Measurements from ENCODE around the gene APBA3. TPM values are rescaled to one million over a fixed set of nuclear protein-coding genes. Genes with fewer than 3 reads are reported as not detected.

Gene APBA3
- total and polyA plus RNA-seq, 4 donors: 16.5 to 38.0 (median 22.6) TPM

DNA sequence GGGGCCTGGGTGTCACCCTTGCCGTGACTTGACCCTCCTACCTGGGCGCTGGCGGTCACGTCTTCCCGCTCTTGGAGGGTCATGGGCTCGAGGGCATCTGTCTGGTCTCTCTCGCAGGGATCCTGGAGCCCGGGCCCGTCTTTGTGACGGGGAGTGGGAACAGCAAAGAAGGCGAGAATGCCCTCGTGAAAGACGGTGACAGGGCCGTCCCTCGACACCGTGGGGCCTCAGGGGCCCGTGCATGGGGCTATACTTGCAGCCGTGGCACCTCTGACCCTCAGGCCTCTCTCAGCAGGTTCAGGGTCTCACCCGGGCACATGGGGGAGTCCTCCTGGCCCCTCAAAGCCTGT is 45.6 kb upstream of the APBA3 start:
- no peaks in the 10 kb centered on the region for H3K9me3 ChIP-seq (ENCODE audit: control insufficient read depth in 4 of 4, insufficient read depth in 3 of 4, low read length in 3 of 4)
- H3K27ac ChIP-seq (ENCODE audit: low read depth in 1 of 2, low read length in 1 of 2): no peak overlapping the region
- no peaks in the 10 kb centered on the region for H3K36me3 ChIP-seq (ENCODE audit: control insufficient read depth in 4 of 4, insufficient read depth in 4 of 4, low read length in 4 of 4)
- ATAC-seq (ENCODE audit: insufficient read depth, low FRiP score): no peak
- H3K4me3 ChIP-seq: no peak overlapping the region
- no peak overlapping the region for H3K9ac ChIP-seq (ENCODE audit: insufficient read depth in 1 of 2, low read length in 2 of 2)
- H3K27me3 ChIP-seq (ENCODE audit: control insufficient read depth in 3 of 3, insufficient read depth in 3 of 3, low read length in 2 of 3): peaks cover 0 to 7% (median 7%) of the 10 kb centered on the region in 3 donors
- WGBS, 2 donors: 80 to 90% methylated on average over 19 of the region's 19 CpGs
- H3K4me1 ChIP-seq (ENCODE audit: control insufficient read depth in 5 of 5, insufficient read depth in 5 of 5, low read length in 5 of 5): peaks cover 0 to 7% (median 0%) of the 10 kb centered on the region in 5 donors
- DNase-seq: no peak
- TF ChIP-seq, protein P1, sequence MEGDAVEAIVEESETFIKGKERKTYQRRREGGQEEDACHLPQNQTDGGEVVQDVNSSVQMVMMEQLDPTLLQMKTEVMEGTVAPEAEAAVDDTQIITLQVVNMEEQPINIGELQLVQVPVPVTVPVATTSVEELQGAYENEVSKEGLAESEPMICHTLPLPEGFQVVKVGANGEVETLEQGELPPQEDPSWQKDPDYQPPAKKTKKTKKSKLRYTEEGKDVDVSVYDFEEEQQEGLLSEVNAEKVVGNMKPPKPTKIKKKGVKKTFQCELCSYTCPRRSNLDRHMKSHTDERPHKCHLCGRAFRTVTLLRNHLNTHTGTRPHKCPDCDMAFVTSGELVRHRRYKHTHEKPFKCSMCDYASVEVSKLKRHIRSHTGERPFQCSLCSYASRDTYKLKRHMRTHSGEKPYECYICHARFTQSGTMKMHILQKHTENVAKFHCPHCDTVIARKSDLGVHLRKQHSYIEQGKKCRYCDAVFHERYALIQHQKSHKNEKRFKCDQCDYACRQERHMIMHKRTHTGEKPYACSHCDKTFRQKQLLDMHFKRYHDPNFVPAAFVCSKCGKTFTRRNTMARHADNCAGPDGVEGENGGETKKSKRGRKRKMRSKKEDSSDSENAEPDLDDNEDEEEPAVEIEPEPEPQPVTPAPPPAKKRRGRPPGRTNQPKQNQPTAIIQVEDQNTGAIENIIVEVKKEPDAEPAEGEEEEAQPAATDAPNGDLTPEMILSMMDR (IDR thresholded peaks at IDR 0.05; ENCODE audit: control extremely low read depth, extremely low read depth): no peak

DNA sequence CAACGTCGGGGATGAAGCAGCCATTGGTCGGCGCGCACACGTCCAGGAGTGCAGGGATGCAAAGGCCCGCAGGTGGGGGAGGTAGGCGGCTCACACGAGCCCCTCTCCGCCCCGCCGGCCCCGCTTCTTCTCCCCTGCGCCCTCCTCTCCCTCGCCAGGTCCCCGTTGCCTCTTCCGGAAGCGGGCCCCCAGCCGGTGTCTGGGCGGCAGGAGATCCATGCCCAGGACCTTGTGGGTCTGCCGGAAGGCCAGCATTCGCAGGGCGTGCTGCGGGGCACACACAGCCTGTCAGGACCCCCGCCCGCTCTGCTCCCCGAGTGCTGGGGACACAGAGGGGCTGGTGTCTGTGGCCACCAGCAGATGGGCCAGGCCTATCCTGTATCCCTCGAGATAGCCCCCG is 44.4 kb upstream of the APBA3 start:
- 88 to 91% methylated on average over 29 of the region's 29 CpGs for WGBS, 2 donors
- peaks cover 0 to 20% (median 17%) of the 10 kb centered on the region in 3 donors for H3K27me3 ChIP-seq (ENCODE audit: control insufficient read depth in 3 of 3, insufficient read depth in 3 of 3, low read length in 2 of 3)
- no peaks in the 10 kb centered on the region for H3K9me3 ChIP-seq (ENCODE audit: control insufficient read depth in 4 of 4, insufficient read depth in 3 of 4, low read length in 3 of 4)
- TF ChIP-seq, protein P1 (IDR thresholded peaks at IDR 0.05; ENCODE audit: control extremely low read depth, extremely low read depth): no peak
- ATAC-seq (ENCODE audit: insufficient read depth, low FRiP score): no peak
- no peak overlapping the region for H3K27ac ChIP-seq (ENCODE audit: low read depth in 1 of 2, low read length in 1 of 2)
- no peak overlapping the region for H3K9ac ChIP-seq (ENCODE audit: insufficient read depth in 1 of 2, low read length in 2 of 2)
- no peaks in the 10 kb centered on the region for H3K36me3 ChIP-seq (ENCODE audit: control insufficient read depth in 4 of 4, insufficient read depth in 4 of 4, low read length in 4 of 4)
- H3K4me1 ChIP-seq (ENCODE audit: control insufficient read depth in 5 of 5, insufficient read depth in 5 of 5, low read length in 5 of 5): peaks cover 0 to 13% (median 3%) of the 10 kb centered on the region in 5 donors
- H3K4me3 ChIP-seq: no peak overlapping the region
- no peak for DNase-seq

DNA sequence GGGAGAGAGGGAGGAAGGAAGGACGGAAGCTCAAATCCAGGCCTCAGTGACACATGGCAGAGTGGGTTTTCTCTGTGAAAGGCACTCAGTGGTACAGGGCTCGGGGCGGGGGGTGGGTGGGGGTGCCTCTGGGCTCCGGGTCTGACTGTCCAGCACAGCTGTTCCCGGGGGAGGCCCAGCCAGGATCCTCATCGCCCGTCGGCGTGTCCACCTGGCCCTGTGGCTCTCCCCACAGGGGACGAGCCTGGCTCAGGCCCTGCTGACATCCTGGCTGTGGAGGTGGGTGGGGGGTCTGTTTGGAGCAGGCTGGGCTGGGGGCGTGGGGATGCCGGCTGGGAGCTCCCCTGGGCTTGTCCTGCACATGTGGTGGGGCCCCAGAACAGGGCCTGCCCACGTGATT is 42.9 kb upstream of the APBA3 start:
- no peak for DNase-seq
- H3K36me3 ChIP-seq (ENCODE audit: control insufficient read depth in 4 of 4, insufficient read depth in 4 of 4, low read length in 4 of 4): no peaks in the 10 kb centered on the region
- TF ChIP-seq, protein P1 (IDR thresholded peaks at IDR 0.05; ENCODE audit: control extremely low read depth, extremely low read depth): no peak
- no peak for ATAC-seq (ENCODE audit: insufficient read depth, low FRiP score)
- H3K4me1 ChIP-seq (ENCODE audit: control insufficient read depth in 5 of 5, insufficient read depth in 5 of 5, low read length in 5 of 5): peaks cover 0 to 13% (median 3%) of the 10 kb centered on the region in 5 donors
- H3K4me3 ChIP-seq: no peak overlapping the region
- H3K27ac ChIP-seq (ENCODE audit: low read depth in 1 of 2, low read length in 1 of 2): no peak overlapping the region
- H3K9ac ChIP-seq (ENCODE audit: insufficient read depth in 1 of 2, low read length in 2 of 2): no peak overlapping the region
- 82 to 90% methylated on average over 10 to 13 of the region's 13 CpGs for WGBS, 2 donors
- peaks cover 0 to 28% (median 23%) of the 10 kb centered on the region in 3 donors for H3K27me3 ChIP-seq (ENCODE audit: control insufficient read depth in 3 of 3, insufficient read depth in 3 of 3, low read length in 2 of 3)
- H3K9me3 ChIP-seq (ENCODE audit: control insufficient read depth in 4 of 4, insufficient read depth in 3 of 4, low read length in 3 of 4): no peaks in the 10 kb centered on the region

DNA sequence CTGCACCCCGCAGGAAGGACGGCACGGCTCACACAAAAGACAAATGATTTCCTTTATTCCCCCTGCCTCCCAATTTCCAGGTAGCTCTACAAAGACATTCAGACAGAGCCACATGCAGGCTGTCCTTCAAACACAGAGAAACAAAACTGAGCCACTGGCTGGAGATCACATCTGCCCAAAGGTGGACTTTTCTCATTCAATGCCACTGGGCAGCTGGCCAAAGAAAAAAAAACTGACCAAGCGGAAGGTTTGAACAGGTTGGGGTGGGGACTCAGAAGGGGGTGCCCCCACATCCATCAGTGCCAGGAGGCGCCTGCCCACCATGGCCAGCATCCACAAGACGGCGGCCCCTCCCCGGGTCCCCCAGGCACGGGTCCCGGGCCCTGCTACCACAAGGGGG is 42.5 kb upstream of the APBA3 start:
- H3K27me3 ChIP-seq (ENCODE audit: control insufficient read depth in 3 of 3, insufficient read depth in 3 of 3, low read length in 2 of 3): peaks cover 0 to 28% (median 23%) of the 10 kb centered on the region in 3 donors
- H3K4me1 ChIP-seq (ENCODE audit: control insufficient read depth in 5 of 5, insufficient read depth in 5 of 5, low read length in 5 of 5): peaks cover 0 to 13% (median 3%) of the 10 kb centered on the region in 5 donors
- no peak for ATAC-seq (ENCODE audit: insufficient read depth, low FRiP score)
- H3K36me3 ChIP-seq (ENCODE audit: control insufficient read depth in 4 of 4, insufficient read depth in 4 of 4, low read length in 4 of 4): no peaks in the 10 kb centered on the region
- DNase-seq: no peak
- no peak overlapping the region for H3K27ac ChIP-seq (ENCODE audit: low read depth in 1 of 2, low read length in 1 of 2)
- TF ChIP-seq, protein P1 (IDR thresholded peaks at IDR 0.05; ENCODE audit: control extremely low read depth, extremely low read depth): no peak
- no peak overlapping the region for H3K9ac ChIP-seq (ENCODE audit: insufficient read depth in 1 of 2, low read length in 2 of 2)
- WGBS, 2 donors: 81 to 85% methylated on average over 10 of the region's 10 CpGs
- no peaks in the 10 kb centered on the region for H3K9me3 ChIP-seq (ENCODE audit: control insufficient read depth in 4 of 4, insufficient read depth in 3 of 4, low read length in 3 of 4)
- H3K4me3 ChIP-seq: no peak overlapping the region

All from lung (tissue), 12 donors.